Measurements from ENCODE around the gene NNAT. TPM values are rescaled to one million over a fixed set of nuclear protein-coding genes. Genes with fewer than 3 reads are reported as not detected.

The NNAT gene
- total RNA-seq, 3 donors from 2014 or later (not counting 1 experiment from before 2014, with no cell fraction given) = not detected

GRCh38 chr20:37515876-37516275 lies 5.2 kb upstream of the NNAT start:
- no peak for ATAC-seq
- intact Hi-C loops (cut with micrococcal nuclease) = no loop called here
- Histone ChIP-seq H3K9me3 (ENCODE audit: control insufficient read depth, insufficient read depth, low read length) (no peaks in the 10 kb centered on the region), H3K36me3 (ENCODE audit: control insufficient read depth, insufficient read depth, low read length) (peaks cover 31% of the 10 kb centered on the region), H3K27me3 (ENCODE audit: control insufficient read depth, insufficient read depth, low read length) (no peaks in the 10 kb centered on the region), H3K27ac (ENCODE audit: low read length) (no peak overlapping the region), H3K4me1 (ENCODE audit: control insufficient read depth, insufficient read depth, low read length) (peaks cover 3% of the 10 kb centered on the region), H3K4me3 (ENCODE audit: low read length) (no peak overlapping the region)
- 95% methylated on average over 4 of the region's 4 CpGs for WGBS (ENCODE audit: insufficient coverage)
- H3K9me3 Mint-ChIP-seq = no peaks in the 10 kb centered on the region
- H3K36me3 Mint-ChIP-seq = no peaks in the 10 kb centered on the region
- no peaks in the 10 kb centered on the region for H3K27me3 Mint-ChIP-seq (ENCODE audit: low read depth in 2 of 2)
- H3K4me1 Mint-ChIP-seq = peaks cover 18 to 45% of the 10 kb centered on the region in 2 donors
- H3K27ac Mint-ChIP-seq = no peak overlapping the region
- DNase-seq = no peak
- H3K4me3 Mint-ChIP-seq = no peak overlapping the region
- no peak for TF ChIP-seq CTCF (IDR thresholded peaks at IDR 0.05)

- Mint-ChIP-seq H3K27me3 (ENCODE audit: low read depth in 2 of 2) (peaks cover 0 to 4% of the 10 kb centered on the region in 2 donors), H3K27ac (no peak overlapping the region), H3K36me3 (no peaks in the 10 kb centered on the region), H3K4me1 (peaks cover 24 to 50% of the 10 kb centered on the region in 2 donors), H3K4me3 (no peak overlapping the region), H3K9me3 (no peaks in the 10 kb centered on the region)
- WGBS (ENCODE audit: insufficient coverage) = 94% methylated on average over 13 of the region's 13 CpGs
- Histone ChIP-seq H3K9me3 (ENCODE audit: control insufficient read depth, insufficient read depth, low read length) (no peaks in the 10 kb centered on the region), H3K4me1 (ENCODE audit: control insufficient read depth, insufficient read depth, low read length) (peaks cover 10% of the 10 kb centered on the region), H3K4me3 (ENCODE audit: low read length) (no peak overlapping the region), H3K36me3 (ENCODE audit: control insufficient read depth, insufficient read depth, low read length) (peaks cover 30% of the 10 kb centered on the region), H3K27me3 (ENCODE audit: control insufficient read depth, insufficient read depth, low read length) (no peaks in the 10 kb centered on the region), H3K27ac (ENCODE audit: low read length) (no peak overlapping the region)
- TF ChIP-seq CTCF (IDR thresholded peaks at IDR 0.05) = no peak
- ATAC-seq (no peak), DNase-seq (no peak)
- intact Hi-C loops (cut with micrococcal nuclease) = no loop called here
Observed at GRCh38 chr20:37516811-37517750, 4.0 kb upstream of the NNAT start.

- H3K36me3 ChIP-seq (ENCODE audit: control insufficient read depth, insufficient read depth, low read length) = peaks cover 27% of the 10 kb centered on the region
- no peak overlapping the region for H3K27ac Mint-ChIP-seq
- H3K4me1 ChIP-seq (ENCODE audit: control insufficient read depth, insufficient read depth, low read length) = peaks cover 10% of the 10 kb centered on the region
- no peak overlapping the region for H3K27ac ChIP-seq (ENCODE audit: low read length)
- ATAC-seq = no peak
- no peak for TF ChIP-seq CTCF (IDR thresholded peaks at IDR 0.05)
- H3K9me3 Mint-ChIP-seq = no peaks in the 10 kb centered on the region
- peaks cover 24 to 49% of the 10 kb centered on the region in 2 donors for H3K4me1 Mint-ChIP-seq
- H3K4me3 Mint-ChIP-seq = no peak overlapping the region
- H3K9me3 ChIP-seq (ENCODE audit: control insufficient read depth, insufficient read depth, low read length) = no peaks in the 10 kb centered on the region
- peaks cover 0 to 4% of the 10 kb centered on the region in 2 donors for H3K27me3 Mint-ChIP-seq (ENCODE audit: low read depth in 2 of 2)
- WGBS (ENCODE audit: insufficient coverage) = 92% methylated on average over 7 of the region's 7 CpGs
- H3K36me3 Mint-ChIP-seq = no peaks in the 10 kb centered on the region
- intact Hi-C loops (cut with micrococcal nuclease) = no loop called here
- no peaks in the 10 kb centered on the region for H3K27me3 ChIP-seq (ENCODE audit: control insufficient read depth, insufficient read depth, low read length)
- H3K4me3 ChIP-seq (ENCODE audit: low read length) = no peak overlapping the region
- no peak for DNase-seq
Observed at GRCh38 chr20:37518059-37518458, 3.0 kb upstream of the NNAT start.
